NCI-H345 treated with DMSO at 0.1 percent for 48 hours (cell line): Measurements from ENCODE around the gene CIPC.

Experiments
- DNase-seq: peaks from one replicate; lab custom pipeline; 2025; ENCODE audit not compliant: unreplicated experiment; lab: John Stamatoyannopoulos, UW

The CIPC gene

GRCh38 chr14:77068517-77069200 lies 29.4 kb upstream of the CIPC start:
- no peak for DNase-seq

- no peak for DNase-seq
These were observed 28.5 kb upstream of the CIPC start for GRCh38 chr14:77069551-77069950.

GRCh38 chr14:77071938-77072388 lies 26.1 kb upstream of the CIPC start:
- no peak for DNase-seq

GRCh38 chr14:77074969-77075368 lies 23.1 kb upstream of the CIPC start:
- DNase-seq = no peak

- no peak for DNase-seq
These were observed 21.9 kb upstream of the CIPC start for GRCh38 chr14:77076113-77076631.

GRCh38 chr14:77077040-77077439 lies 21.0 kb upstream of the CIPC start:
- DNase-seq = no peak

GRCh38 chr14:77082356-77082755 lies 15.7 kb upstream of the CIPC start:
- DNase-seq = no peak

- DNase-seq = no peak
These were observed 15.0 kb upstream of the CIPC start for GRCh38 chr14:77083082-77083481.

- DNase-seq = no peak
These were observed 13.1 kb upstream of the CIPC start for GRCh38 chr14:77084985-77085384.

- DNase-seq = no peak
These were observed 12.5 kb upstream of the CIPC start for GRCh38 chr14:77085538-77085937.

- peak; percentile 10 for DNase-seq
These were observed 11.9 kb upstream of the CIPC start for GRCh38 chr14:77086017-77086727.

- no peak for DNase-seq
These were observed 11.1 kb upstream of the CIPC start for GRCh38 chr14:77086951-77087350.

GRCh38 chr14:77087631-77088030 lies 10.4 kb upstream of the CIPC start:
- DNase-seq = no peak

- DNase-seq = peak; percentile 89
These were observed 9.8 kb upstream of the CIPC start for GRCh38 chr14:77088219-77088618.

- no peak for DNase-seq
These were observed 9.4 kb upstream of the CIPC start for GRCh38 chr14:77088645-77089044.

GRCh38 chr14:77091518-77091917 lies 6.5 kb upstream of the CIPC start:
- DNase-seq = no peak

GRCh38 chr14:77092676-77093075 lies 5.4 kb upstream of the CIPC start:
- no peak for DNase-seq

GRCh38 chr14:77094672-77095284 lies 3.3 kb upstream of the CIPC start:
- peak; percentile 68 for DNase-seq

- DNase-seq = no peak
These were observed 905 bp upstream of the CIPC start for GRCh38 chr14:77097006-77097699.

- no peak for DNase-seq
These were observed 683 bp downstream of the CIPC start for GRCh38 chr14:77098529-77099353.
